ENCODE data around the gene DIP2A.

DIP2A gene

GRCh38 chr21:46581780-46582307, 123.2 kb downstream of the DIP2A start:
- Mint-ChIP-seq H3K27me3 (ENCODE audit: low read depth, poor library complexity) (no peaks in the 10 kb centered on the region), H3K36me3 (ENCODE audit: low read depth) (peaks cover 87% of the 10 kb centered on the region), H3K27ac (no peak overlapping the region), H3K9me3 (peaks cover 99% of the 10 kb centered on the region), H3K4me3 (no peak overlapping the region), H3K4me1 (no peaks in the 10 kb centered on the region)
- no peak for TF ChIP-seq CTCF (IDR thresholded peaks at IDR 0.05)
- DNase-seq = no peak

- Mint-ChIP-seq H3K27ac (no peak overlapping the region), H3K27me3 (ENCODE audit: low read depth, poor library complexity) (peaks cover 10% of the 10 kb centered on the region), H3K9me3 (peaks cover 97% of the 10 kb centered on the region), H3K4me1 (no peaks in the 10 kb centered on the region), H3K4me3 (no peak overlapping the region), H3K36me3 (ENCODE audit: low read depth) (peaks cover 54% of the 10 kb centered on the region)
- no peak for TF ChIP-seq CTCF (IDR thresholded peaks at IDR 0.05)
- no peak for DNase-seq
Observed at GRCh38 chr21:46585191-46585953, 126.7 kb downstream of the DIP2A start.

- no peak overlapping the region for H3K4me3 Mint-ChIP-seq
- H3K27ac Mint-ChIP-seq = no peak overlapping the region
- peaks cover 17% of the 10 kb centered on the region for H3K4me1 Mint-ChIP-seq
- no peak for DNase-seq
- peaks cover 21% of the 10 kb centered on the region for H3K27me3 Mint-ChIP-seq (ENCODE audit: low read depth, poor library complexity)
- H3K36me3 Mint-ChIP-seq (ENCODE audit: low read depth) = no peaks in the 10 kb centered on the region
- H3K9me3 Mint-ChIP-seq = peaks cover 60% of the 10 kb centered on the region
- no peak for TF ChIP-seq CTCF (IDR thresholded peaks at IDR 0.05)
Observed at GRCh38 chr21:46594276-46594675, 135.6 kb downstream of the DIP2A start.

GRCh38 chr21:46596201-46596600, 137.5 kb downstream of the DIP2A start:
- Mint-ChIP-seq H3K27ac (peak overlapping the region; percentile 48), H3K27me3 (ENCODE audit: low read depth, poor library complexity) (peaks cover 16% of the 10 kb centered on the region), H3K36me3 (ENCODE audit: low read depth) (no peaks in the 10 kb centered on the region), H3K9me3 (peaks cover 40% of the 10 kb centered on the region), H3K4me1 (peaks cover 26% of the 10 kb centered on the region), H3K4me3 (no peak overlapping the region)
- DNase-seq = no peak
- no peak for TF ChIP-seq CTCF (IDR thresholded peaks at IDR 0.05)

- no peak for DNase-seq
- Mint-ChIP-seq H3K36me3 (ENCODE audit: low read depth) (no peaks in the 10 kb centered on the region), H3K9me3 (peaks cover 32% of the 10 kb centered on the region), H3K27ac (no peak overlapping the region), H3K4me3 (no peak overlapping the region), H3K4me1 (peaks cover 29% of the 10 kb centered on the region), H3K27me3 (ENCODE audit: low read depth, poor library complexity) (peaks cover 21% of the 10 kb centered on the region)
- TF ChIP-seq CTCF (IDR thresholded peaks at IDR 0.05) = no peak
Observed at GRCh38 chr21:46597031-46597430, 138.3 kb downstream of the DIP2A start.

GRCh38 chr21:46597896-46598343, 139.2 kb downstream of the DIP2A start:
- no peak overlapping the region for H3K4me3 Mint-ChIP-seq
- peaks cover 38% of the 10 kb centered on the region for H3K4me1 Mint-ChIP-seq
- TF ChIP-seq CTCF (IDR thresholded peaks at IDR 0.05) = no peak
- no peak overlapping the region for H3K27ac Mint-ChIP-seq
- peaks cover 23% of the 10 kb centered on the region for H3K9me3 Mint-ChIP-seq
- peaks cover 27% of the 10 kb centered on the region for H3K27me3 Mint-ChIP-seq (ENCODE audit: low read depth, poor library complexity)
- DNase-seq = no peak
- H3K36me3 Mint-ChIP-seq (ENCODE audit: low read depth) = no peaks in the 10 kb centered on the region

All from nephron progenitor cell (in vitro differentiated cells).